HEK293 (cell line): Measurements from ENCODE around the gene USP19.

ENCODE experiments used
- CTCF ChIA-PET: fragments of 350-600 bp; formaldehyde crosslinking; extraction: SDS; loops from one replicate; lab custom pipeline; 2021; ENCODE audit warnings: antibody characterized with exemption; lab: Yijun Ruan, JAX
- POLR2A ChIA-PET: fragments of 300-600 bp; formaldehyde crosslinking; extraction: SDS; loops from one replicate; lab custom pipeline; 2020; ENCODE audit warnings: antibody characterized with exemption, inconsistent platforms; lab: Yijun Ruan, JAX
- H3K27ac ChIP-seq: fragments of 200-500 bp; sonication (Bioruptor generic); 2 replicates; pipeline ENCODE4 v1.5.1; 2014; ENCODE audit warnings: low read depth, low read length, control low read depth, inconsistent platforms; ENCODE audit errors: extremely low read depth
- H3K36me3 ChIP-seq, 2 experiments: fragments of 200-500 bp in 1 of 2; sonication (Bioruptor generic) in 1 of 2; 1 replicate in 1 of 2; 2 replicates in 1 of 2; pipeline ENCODE4 v1.5.1; 2014 to 2017; ENCODE audit warnings: inconsistent platforms in 2 of 2, low read length in 2 of 2; ENCODE audit not compliant: control insufficient read depth in 2 of 2, insufficient read depth in 1 of 2
- H3K4me1 ChIP-seq: fragments of 200-500 bp; sonication (Bioruptor generic); 2 replicates; pipeline ENCODE4 v1.5.1; 2014; ENCODE audit warnings: mild to moderate bottlenecking, low read length, inconsistent platforms; ENCODE audit not compliant: control insufficient read depth, insufficient read depth
- H3K4me3 ChIP-seq: 2 replicates; pipeline ENCODE4 v1.5.1; 2011; ENCODE audit warnings: low read depth, mild to moderate bottlenecking, control low read depth, low read length, moderate library complexity
- H3K9me3 ChIP-seq: fragments of 200-500 bp; sonication (Bioruptor generic); 2 replicates; pipeline ENCODE4 v1.5.1; 2014; ENCODE audit warnings: low read depth, low read length, inconsistent platforms; ENCODE audit not compliant: control insufficient read depth, insufficient read depth
- EGR2 ChIP-seq: fragments of 450-650 bp; formaldehyde crosslinking; IDR thresholded peaks from 2 replicates; pipeline ENCODE4 v1.5.1; 2016; ENCODE audit warnings: low read depth, missing biosample characterization, missing genetic modification characterization
- GFI1B ChIP-seq: fragments of 450-650 bp; formaldehyde crosslinking; IDR thresholded peaks from 2 replicates; pipeline ENCODE4 v1.5.1; 2016; ENCODE audit warnings: missing biosample characterization, missing genetic modification characterization
- HOXC10 ChIP-seq: sonication (generic); formaldehyde crosslinking; IDR thresholded peaks from 2 replicates; pipeline ENCODE4 v1.8.1; 2023; ENCODE audit warnings: mild to moderate bottlenecking, missing genetic modification reagents
- KLF9 ChIP-seq: fragments of 450-650 bp; formaldehyde crosslinking; IDR thresholded peaks from 2 replicates; pipeline ENCODE4 v1.5.1; 2016; ENCODE audit warnings: missing biosample characterization, missing genetic modification characterization, low read depth
- PRDM10 ChIP-seq: fragments of 450-650 bp; formaldehyde crosslinking; IDR thresholded peaks from 2 replicates; pipeline ENCODE4 v1.5.1; 2016; ENCODE audit warnings: missing biosample characterization, missing genetic modification characterization
- SP2 ChIP-seq: fragments of 450-650 bp; formaldehyde crosslinking; IDR thresholded peaks from 2 replicates; pipeline ENCODE4 v1.5.1; 2016; ENCODE audit warnings: missing biosample characterization, missing genetic modification characterization
- SP3 ChIP-seq: fragments of 450-650 bp; formaldehyde crosslinking; IDR thresholded peaks from 2 replicates; pipeline ENCODE4 v1.5.1; 2016; ENCODE audit warnings: missing biosample characterization, missing genetic modification characterization
- TRIM28 ChIP-seq: IDR thresholded peaks from 2 replicates; pipeline ENCODE4 v1.6.1; 2011; ENCODE audit warnings: low read length, control low read depth, borderline replicate concordance
- YY1 ChIP-seq: fragments of 450-650 bp; formaldehyde crosslinking; IDR thresholded peaks from 2 replicates; pipeline ENCODE4 v1.5.1; 2018; ENCODE audit warnings: missing biosample characterization, missing genetic modification characterization
- YY2 ChIP-seq: fragments of 450-650 bp; formaldehyde crosslinking; IDR thresholded peaks from 2 replicates; pipeline ENCODE4 v1.5.1; 2016; ENCODE audit warnings: missing biosample characterization, missing genetic modification characterization
- ZIC2 ChIP-seq: fragments of 450-650 bp; formaldehyde crosslinking; IDR thresholded peaks from 2 replicates; pipeline ENCODE4 v1.5.1; 2016; ENCODE audit warnings: missing biosample characterization, missing genetic modification characterization
- ZNF138 ChIP-seq: fragments of 450-650 bp; formaldehyde crosslinking; IDR thresholded peaks from 2 replicates; pipeline ENCODE4 v1.5.1; 2016; ENCODE audit warnings: missing biosample characterization, missing genetic modification characterization, borderline replicate concordance
- ZNF140 ChIP-seq: fragments of 450-650 bp; formaldehyde crosslinking; IDR thresholded peaks from 2 replicates; pipeline ENCODE4 v1.5.1; 2016; ENCODE audit warnings: missing biosample characterization, missing genetic modification characterization
- ZNF391 ChIP-seq: fragments of 450-650 bp; formaldehyde crosslinking; IDR thresholded peaks from 2 replicates; pipeline ENCODE4 v1.5.1; 2016; ENCODE audit warnings: low read depth, missing biosample characterization, missing genetic modification characterization, borderline replicate concordance
- ZNF394 ChIP-seq: fragments of 450-650 bp; formaldehyde crosslinking; IDR thresholded peaks from 2 replicates; pipeline ENCODE4 v1.5.1; 2016; ENCODE audit warnings: missing biosample characterization, missing genetic modification characterization, mild to moderate bottlenecking, moderate library complexity, borderline replicate concordance
- ZNF416 ChIP-seq: fragments of 450-650 bp; formaldehyde crosslinking; IDR thresholded peaks from 2 replicates; pipeline ENCODE4 v1.5.1; 2016; ENCODE audit warnings: missing biosample characterization, missing genetic modification characterization
- ZNF513 ChIP-seq: fragments of 450-650 bp; IDR thresholded peaks from 2 replicates; pipeline ENCODE4 v1.5.1; 2018; ENCODE audit warnings: missing biosample characterization, missing genetic modification characterization
- ZNF624 ChIP-seq: fragments of 450-650 bp; formaldehyde crosslinking; IDR thresholded peaks from 2 replicates; pipeline ENCODE4 v1.5.1; 2017; ENCODE audit warnings: missing biosample characterization, missing genetic modification characterization
- ZNF626 ChIP-seq: fragments of 450-650 bp; sonication (Bioruptor Pico); formaldehyde crosslinking; IDR thresholded peaks from 2 replicates; pipeline ENCODE4 v1.5.1; 2018; ENCODE audit warnings: missing biosample characterization, missing genetic modification characterization, inconsistent platforms
- ZNF76 ChIP-seq: fragments of 450-650 bp; formaldehyde crosslinking; IDR thresholded peaks from 2 replicates; pipeline ENCODE4; 2016; ENCODE audit warnings: low read depth, missing biosample characterization, missing genetic modification characterization, borderline replicate concordance
- ZSCAN23 ChIP-seq: fragments of 450-650 bp; formaldehyde crosslinking; IDR thresholded peaks from 2 replicates; pipeline ENCODE4 v1.5.1; 2016; ENCODE audit warnings: missing biosample characterization, missing genetic modification characterization
- ZXDB ChIP-seq: fragments of 450-650 bp; formaldehyde crosslinking; IDR thresholded peaks from 2 replicates; pipeline ENCODE4 v1.5.1; 2016; ENCODE audit warnings: missing biosample characterization, missing genetic modification characterization
- TF ChIP-seq, protein P1 (sequence below): fragments of 450-650 bp; formaldehyde crosslinking; IDR thresholded peaks from 2 replicates; pipeline ENCODE4 v1.5.1; 2017; ENCODE audit warnings: missing biosample characterization, missing genetic modification characterization
- TF ChIP-seq, protein P2 (sequence below): fragments of 450-650 bp; formaldehyde crosslinking; IDR thresholded peaks from 2 replicates; pipeline ENCODE4 v1.5.1; 2016; ENCODE audit warnings: missing biosample characterization, missing genetic modification characterization
- TF ChIP-seq, protein P3 (sequence below): fragments of 450-650 bp; formaldehyde crosslinking; IDR thresholded peaks from 2 replicates; pipeline ENCODE4 v1.5.1; 2016; ENCODE audit warnings: missing biosample characterization, missing genetic modification characterization, low read depth

USP19 gene

DNA sequence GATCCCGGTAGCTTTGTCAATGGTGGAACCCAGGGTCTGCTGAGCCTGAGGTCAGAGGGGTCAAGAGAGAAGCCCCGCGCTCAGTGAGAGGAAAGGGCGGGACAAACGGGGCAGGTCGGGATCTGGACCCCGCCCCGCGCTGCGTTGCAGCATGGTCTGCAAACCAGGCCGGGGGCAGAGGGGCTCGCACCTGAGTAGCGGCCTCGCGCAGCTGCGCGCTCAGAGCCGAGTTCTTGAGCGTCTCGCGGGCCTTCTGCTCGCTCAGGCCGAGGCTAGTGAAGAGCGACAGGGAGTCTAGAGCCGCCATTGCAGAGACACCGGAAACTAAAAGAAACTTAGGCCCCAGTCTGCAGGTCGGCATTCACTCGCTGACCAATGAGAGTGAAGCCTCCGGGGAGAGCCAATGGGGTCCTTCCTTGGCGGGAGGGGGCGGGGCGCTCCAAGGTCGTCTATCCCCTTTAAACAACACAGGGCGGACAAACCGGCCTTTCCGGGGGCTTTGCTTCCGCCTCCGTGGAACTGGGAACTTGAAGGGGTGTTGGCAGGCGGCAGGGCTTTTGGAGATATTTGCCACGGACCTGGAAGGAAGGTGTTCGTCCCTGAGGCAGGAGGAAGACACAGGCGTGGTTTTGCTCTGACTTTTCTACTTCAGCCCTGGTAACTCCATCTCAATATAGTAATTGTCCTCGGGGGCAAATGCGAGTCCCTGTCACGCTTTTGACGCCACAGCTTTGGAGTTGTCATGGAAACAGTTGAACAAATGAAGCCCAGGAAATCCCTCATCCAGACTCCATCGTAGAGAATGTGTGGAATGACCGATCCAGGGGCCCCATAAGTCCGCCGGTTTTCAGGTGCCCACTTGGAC is 16.0 kb downstream of the USP19 start, which contains the start of gene QARS1:
TSS of gene QARS1 (minus strand) at position 331 of the 865 bp plus-strand sequence. CDS start at position 307, 24 bp downstream.
- POLR2A ChIA-PET = interaction anchor here (1.2 to 5.8 kb wide), 3 partner anchors 11 to 75 kb away, joined by 3 to 35 read pairs (median 26); partner anchors contain the start of genes IMPDH2, QRICH1 and USP19
- H3K27ac ChIP-seq = peak within 1 kb of the TSS; percentile 70
- H3K9me3 ChIP-seq = no peaks in the 10 kb centered on the region
- H3K4me1 ChIP-seq = no peaks in the 10 kb centered on the region
- peaks cover 7 to 72% of the 10 kb centered on the region in 2 experiments; a peak in 2 of 3 replicates for H3K36me3 ChIP-seq
- peak within 1 kb of the TSS; percentile 97 for H3K4me3 ChIP-seq
- CTCF ChIA-PET = interaction anchor here (0.9 kb wide), 1 partner anchor 10 kb away, joined by 4 read pairs; the partner anchor contains the start of gene QRICH1
- TF ChIP-seq ZNF394 (tag by site-specific recombination) (no peak), ZSCAN23 (no peak), ZNF416 (tag by site-specific recombination) (no peak), GFI1B (tag by site-specific recombination) (no peak), ZNF76 (tag by site-specific recombination) (peak; percentile 84), SP2 (tag by site-specific recombination) (peak; percentile 93), YY1 (peak; percentile 78; the same call in 1 of the 2 replicates), ZNF138 (tag by site-specific recombination) (no peak), ZNF513 (tag by site-specific recombination) (no peak), PRDM10 (peak; percentile 80), EGR2 (tag by site-specific recombination) (peak; percentile 37), ZNF391 (tag by site-specific recombination) (no peak), TRIM28 (0 out of 2 replicates have a peak, but pooled peaks have one; percentile 46), SP3 (tag by site-specific recombination) (peak; percentile 75), HOXC10 (no peak), ZNF626 (tag by site-specific recombination) (no peak), ZNF624 (tag by site-specific recombination) (no peak), ZNF140 (tag by site-specific recombination) (no peak), ZXDB (tag by site-specific recombination) (peak; percentile 70), YY2 (peak; percentile 74; the same call in 1 of the 2 replicates), ZIC2 (tag by site-specific recombination) (no peak), KLF9 (tag by site-specific recombination) (peak; percentile 44; the same call in 1 of the 2 replicates)
- TF ChIP-seq, protein P1, sequence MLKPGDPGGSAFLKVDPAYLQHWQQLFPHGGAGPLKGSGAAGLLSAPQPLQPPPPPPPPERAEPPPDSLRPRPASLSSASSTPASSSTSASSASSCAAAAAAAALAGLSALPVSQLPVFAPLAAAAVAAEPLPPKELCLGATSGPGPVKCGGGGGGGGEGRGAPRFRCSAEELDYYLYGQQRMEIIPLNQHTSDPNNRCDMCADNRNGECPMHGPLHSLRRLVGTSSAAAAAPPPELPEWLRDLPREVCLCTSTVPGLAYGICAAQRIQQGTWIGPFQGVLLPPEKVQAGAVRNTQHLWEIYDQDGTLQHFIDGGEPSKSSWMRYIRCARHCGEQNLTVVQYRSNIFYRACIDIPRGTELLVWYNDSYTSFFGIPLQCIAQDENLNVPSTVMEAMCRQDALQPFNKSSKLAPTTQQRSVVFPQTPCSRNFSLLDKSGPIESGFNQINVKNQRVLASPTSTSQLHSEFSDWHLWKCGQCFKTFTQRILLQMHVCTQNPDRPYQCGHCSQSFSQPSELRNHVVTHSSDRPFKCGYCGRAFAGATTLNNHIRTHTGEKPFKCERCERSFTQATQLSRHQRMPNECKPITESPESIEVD (tag by site-specific recombination) = no peak
- TF ChIP-seq, protein P2, sequence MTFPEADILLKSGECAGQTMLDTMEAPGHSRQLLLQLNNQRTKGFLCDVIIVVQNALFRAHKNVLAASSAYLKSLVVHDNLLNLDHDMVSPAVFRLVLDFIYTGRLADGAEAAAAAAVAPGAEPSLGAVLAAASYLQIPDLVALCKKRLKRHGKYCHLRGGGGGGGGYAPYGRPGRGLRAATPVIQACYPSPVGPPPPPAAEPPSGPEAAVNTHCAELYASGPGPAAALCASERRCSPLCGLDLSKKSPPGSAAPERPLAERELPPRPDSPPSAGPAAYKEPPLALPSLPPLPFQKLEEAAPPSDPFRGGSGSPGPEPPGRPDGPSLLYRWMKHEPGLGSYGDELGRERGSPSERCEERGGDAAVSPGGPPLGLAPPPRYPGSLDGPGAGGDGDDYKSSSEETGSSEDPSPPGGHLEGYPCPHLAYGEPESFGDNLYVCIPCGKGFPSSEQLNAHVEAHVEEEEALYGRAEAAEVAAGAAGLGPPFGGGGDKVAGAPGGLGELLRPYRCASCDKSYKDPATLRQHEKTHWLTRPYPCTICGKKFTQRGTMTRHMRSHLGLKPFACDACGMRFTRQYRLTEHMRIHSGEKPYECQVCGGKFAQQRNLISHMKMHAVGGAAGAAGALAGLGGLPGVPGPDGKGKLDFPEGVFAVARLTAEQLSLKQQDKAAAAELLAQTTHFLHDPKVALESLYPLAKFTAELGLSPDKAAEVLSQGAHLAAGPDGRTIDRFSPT (tag by site-specific recombination) = no peak
- TF ChIP-seq, protein P3, sequence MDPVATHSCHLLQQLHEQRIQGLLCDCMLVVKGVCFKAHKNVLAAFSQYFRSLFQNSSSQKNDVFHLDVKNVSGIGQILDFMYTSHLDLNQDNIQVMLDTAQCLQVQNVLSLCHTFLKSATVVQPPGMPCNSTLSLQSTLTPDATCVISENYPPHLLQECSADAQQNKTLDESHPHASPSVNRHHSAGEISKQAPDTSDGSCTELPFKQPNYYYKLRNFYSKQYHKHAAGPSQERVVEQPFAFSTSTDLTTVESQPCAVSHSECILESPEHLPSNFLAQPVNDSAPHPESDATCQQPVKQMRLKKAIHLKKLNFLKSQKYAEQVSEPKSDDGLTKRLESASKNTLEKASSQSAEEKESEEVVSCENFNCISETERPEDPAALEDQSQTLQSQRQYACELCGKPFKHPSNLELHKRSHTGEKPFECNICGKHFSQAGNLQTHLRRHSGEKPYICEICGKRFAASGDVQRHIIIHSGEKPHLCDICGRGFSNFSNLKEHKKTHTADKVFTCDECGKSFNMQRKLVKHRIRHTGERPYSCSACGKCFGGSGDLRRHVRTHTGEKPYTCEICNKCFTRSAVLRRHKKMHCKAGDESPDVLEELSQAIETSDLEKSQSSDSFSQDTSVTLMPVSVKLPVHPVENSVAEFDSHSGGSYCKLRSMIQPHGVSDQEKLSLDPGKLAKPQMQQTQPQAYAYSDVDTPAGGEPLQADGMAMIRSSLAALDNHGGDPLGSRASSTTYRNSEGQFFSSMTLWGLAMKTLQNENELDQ (tag by site-specific recombination) = no peak
